Endometrium (tissue), 2 donors: Measurements from ENCODE around the gene TMEM178A.

ENCODE experiments used
- FAIRE-seq: peaks from 2 replicates; lab custom pipeline; 2012; peaks lifted over from hg19 to GRCh38; lab: Jason Lieb, UNC
- donor health status: control.
- donor health status: control.

The TMEM178A gene

GRCh38 chr2:39743269-39743776 is 77.6 kb downstream of the TMEM178A start:
- FAIRE-seq = no peak

- FAIRE-seq = peak; percentile 31
Measured at GRCh38 chr2:39755466-39755865, 89.7 kb downstream of the TMEM178A start.

GRCh38 chr2:39757156-39757555 is 91.4 kb downstream of the TMEM178A start:
- no peak for FAIRE-seq

- no peak for FAIRE-seq
Measured at GRCh38 chr2:39762448-39762847, 96.7 kb downstream of the TMEM178A start.
